Prostate gland (tissue), 2 donors: Measurements from ENCODE around the gene XXYLT1. TPM values are rescaled to one million over a fixed set of nuclear protein-coding genes. Genes with fewer than 3 reads are reported as not detected.

Experiments used
- DNase-seq: peaks from one replicate; pipeline ENCODE4 v3.0.0-alpha.2; 2019; ENCODE audit warnings: low spot score
- H3K27ac ChIP-seq, 2 donors: fragments of 200-600 bp; sonication (generic); 2 replicates each; pipeline ENCODE4 v1.5.1; 2017 to 2019
- H3K27me3 ChIP-seq: fragments of 200-600 bp; sonication (generic); replicated peaks from 2 replicates; pipeline ENCODE4 v1.5.1; 2019; ENCODE audit not compliant: insufficient read depth
- H3K36me3 ChIP-seq, 2 donors: fragments of 200-600 bp; sonication (generic); 1 replicate in 1 of 2; 2 replicates in 1 of 2; pipeline versions ENCODE4 v1.5.1 to v1.8.1; 2017 to 2019
- H3K4me1 ChIP-seq: fragments of 200-600 bp; sonication (generic); replicated peaks from 2 replicates; pipeline ENCODE4 v1.5.1; 2019
- H3K4me3 ChIP-seq, 2 donors: fragments of 200-600 bp; sonication (generic); 2 replicates each; pipeline ENCODE4 v1.5.1; 2017 to 2019
- H3K9me3 ChIP-seq: fragments of 200-600 bp; sonication (generic); 2 replicates; pipeline ENCODE4 v1.5.1; 2017
- CTCF ChIP-seq, 4 experiments: fragments of 200-600 bp in 2 of 4; fragments of 450-650 bp in 2 of 4; sonication (generic) in 2 of 4; IDR thresholded peaks; 1 replicate in 3 of 4; 2 replicates in 1 of 4; pipeline ENCODE4 v1.5.1; 2016 to 2019; ENCODE audit warnings: antibody characterized with exemption in 4 of 4, mild to moderate bottlenecking in 2 of 4, moderate library complexity in 2 of 4
- POLR2A ChIP-seq: fragments of 450-650 bp; IDR thresholded peaks from one replicate; pipeline ENCODE4 v1.6.1; 2016; ENCODE audit warnings: antibody characterized with exemption, mild to moderate bottlenecking
- POLR2AphosphoS5 ChIP-seq: sonication (generic); formaldehyde crosslinking; IDR thresholded peaks from one replicate; pipeline ENCODE4 v1.6.1; 2017; ENCODE audit warnings: antibody characterized with exemption
- WGBS: methylation state at CpG from one replicate; pipeline ENCODE4 v1.1.5; 2018; 5-methylcytosine and 5-hydroxymethylcytosine counted together
- intact Hi-C: fragments of 100-400 bp; cut with DNase I; formaldehyde crosslinking; loops from one replicate; pipeline ENCODE4 v1.14.2; 2022
- total RNA-seq, 2 donors: library from RNA; depleted of rRNA; stranded (reverse); fragments of >200 nt; gene quantifications; one replicate each; pipeline ENCODE4 v1.1.0, GENCODE V29; 2016

XXYLT1 gene
- total RNA-seq, 2 donors from 2014 or later, result 14.9 to 22.7 TPM

- H3K9me3 ChIP-seq, result no peaks in the 10 kb centered on the region
- H3K4me3 ChIP-seq, result no peak overlapping the region
- intact Hi-C loops, result loop anchor here (5.0 to 10.0 kb wide), 2 partner anchors 248 to 475 kb away; no protein-coding TSS in a partner anchor
- WGBS, result 84% methylated on average over 11 of the region's 11 CpGs
- DNase-seq, result no peak
- H3K27me3 ChIP-seq, result no peaks in the 10 kb centered on the region
- no peaks in the 10 kb centered on the region for H3K36me3 ChIP-seq
- no peak overlapping the region for H3K27ac ChIP-seq
- TF ChIP-seq POLR2A (no peak), CTCF (IDR thresholded peaks at IDR 0.05) (no peak), POLR2AphosphoS5 (no peak)
- no peaks in the 10 kb centered on the region for H3K4me1 ChIP-seq
Observed at GRCh38 chr3:195249858-195250464, 21.0 kb downstream of the XXYLT1 start.

- intact Hi-C loops, result no loop called here
Observed at GRCh38 chr3:195249057-195249770, 21.7 kb downstream of the XXYLT1 start.

GRCh38 chr3:195248281-195248680, 22.7 kb downstream of the XXYLT1 start:
- Histone ChIP-seq H3K27me3 (no peaks in the 10 kb centered on the region), H3K4me1 (no peaks in the 10 kb centered on the region), H3K4me3 (no peak overlapping the region), H3K36me3 (no peaks in the 10 kb centered on the region), H3K27ac (no peak overlapping the region), H3K9me3 (no peaks in the 10 kb centered on the region)
- intact Hi-C loops, result no loop called here
- WGBS, result 96% methylated on average over 8 of the region's 8 CpGs
- TF ChIP-seq POLR2A, result no peak
- no peak for TF ChIP-seq POLR2AphosphoS5
- TF ChIP-seq CTCF (IDR thresholded peaks at IDR 0.05), result no peak
- DNase-seq, result no peak

More at GRCh38 chr3:195249057-195249770, 21.7 kb downstream of the XXYLT1 start:
- DNase-seq, result no peak
- Histone ChIP-seq H3K27ac (no peak overlapping the region), H3K4me1 (no peaks in the 10 kb centered on the region), H3K4me3 (no peak overlapping the region), H3K27me3 (no peaks in the 10 kb centered on the region), H3K9me3 (no peaks in the 10 kb centered on the region), H3K36me3 (no peaks in the 10 kb centered on the region)
- WGBS, result 97% methylated on average over 21 of the region's 21 CpGs
- TF ChIP-seq POLR2A, result no peak
- TF ChIP-seq POLR2AphosphoS5, result no peak
- no peak for TF ChIP-seq CTCF (IDR thresholded peaks at IDR 0.05)

- Histone ChIP-seq H3K36me3 (no peaks in the 10 kb centered on the region), H3K4me3 (no peak overlapping the region), H3K27me3 (no peaks in the 10 kb centered on the region), H3K4me1 (no peaks in the 10 kb centered on the region), H3K9me3 (no peaks in the 10 kb centered on the region), H3K27ac (no peak overlapping the region)
- intact Hi-C loops, result no loop called here
- no peak for DNase-seq
- 86% methylated on average over 8 of the region's 8 CpGs for WGBS
- TF ChIP-seq POLR2A (no peak), CTCF (IDR thresholded peaks at IDR 0.05) (no peak), POLR2AphosphoS5 (no peak)
Observed at GRCh38 chr3:195247863-195248189, 23.1 kb downstream of the XXYLT1 start.
